GM12878 (cell line): ENCODE measurements around the gene TACC3. TPM values are rescaled to one million over a fixed set of nuclear protein-coding genes. Genes with fewer than 3 reads are reported as not detected.

ENCODE experiments used
- ATAC-seq: fragments of 200-7000 bp; cut with Tn5 transposase; 3 replicates; pipeline ENCODE4 v1.9.1; 2020; ENCODE audit warnings: mild to moderate bottlenecking, moderate library complexity
- BruUV-seq: library from RNA; stranded (reverse); fragments of 400-500 nt; replicated peaks from 2 replicates; lab custom pipeline; 2021; lab: Mats Ljungman, UMichigan
- CTCF ChIA-PET: fragments of 300-600 bp; sonication (Branson Sonifier 250); formaldehyde crosslinking; extraction: SDS; loops from one replicate; lab custom pipeline; 2021; ENCODE audit warnings: inconsistent platforms; lab: Yijun Ruan, JAX
- POLR2A ChIA-PET: fragments of 350-600 bp; formaldehyde crosslinking; extraction: SDS; loops from one replicate; lab custom pipeline; 2021; ENCODE audit warnings: inconsistent platforms; lab: Charles Lee
- RAD21 ChIA-PET: fragments of 300-600 bp; sonication (Branson Sonifier 250); formaldehyde crosslinking; loops from one replicate; lab custom pipeline; 2023; ENCODE audit warnings: antibody characterized with exemption; ENCODE audit not compliant: unreplicated experiment; lab: Charles Lee
- SMC1A ChIA-PET: fragments of 300-600 bp; sonication (Branson Sonifier 250); formaldehyde crosslinking; loops from one replicate; lab custom pipeline; 2023; ENCODE audit not compliant: unreplicated experiment, uncharacterized antibody; lab: Charles Lee
- DNase-seq: peaks from one replicate; pipeline ENCODE4 v3.0.0-alpha.2; 2011; ENCODE audit warnings: low read depth, low spot score
- FAIRE-seq: peaks from 3 replicates; lab custom pipeline; 2011; peaks lifted over from hg19 to GRCh38; lab: Jason Lieb, UNC
- H2AFZ ChIP-seq: 2 replicates; pipeline ENCODE4 v1.6.0; 2011; ENCODE audit warnings: low read depth, low read length, control low read depth; ENCODE audit not compliant: control insufficient read depth
- H3K27ac ChIP-seq: 2 replicates; pipeline ENCODE4 v1.5.1; 2011; ENCODE audit warnings: control low read depth; ENCODE audit not compliant: control insufficient read depth, insufficient read depth
- H3K27me3 ChIP-seq, 2 experiments: replicated peaks in 1 of 2; 2 replicates each; pipeline versions ENCODE4 v1.6.0 to v1.6.1; 2011; ENCODE audit warnings: low read length in 1 of 2; ENCODE audit not compliant: control insufficient read depth in 2 of 2, insufficient read depth in 2 of 2
- H3K36me3 ChIP-seq, 2 experiments: 2 replicates each; pipeline ENCODE4 v1.5.1; 2011; ENCODE audit warnings: low read length in 1 of 2; ENCODE audit not compliant: control insufficient read depth in 2 of 2, insufficient read depth in 2 of 2
- H3K4me1 ChIP-seq: 2 replicates; pipeline ENCODE4 v1.6.1; 2011; ENCODE audit warnings: mild to moderate bottlenecking, low read length, moderate library complexity, mixed read lengths; ENCODE audit not compliant: control insufficient read depth, insufficient read depth
- H3K4me2 ChIP-seq: 2 replicates; pipeline ENCODE4 v1.6.0; 2011; ENCODE audit warnings: control low read depth; ENCODE audit not compliant: control insufficient read depth, insufficient read depth
- H3K4me3 ChIP-seq: fragments of 200-600 bp; sonication (generic); 2 replicates; pipeline ENCODE4 v1.5.1; 2016
- H3K79me2 ChIP-seq: 2 replicates; pipeline ENCODE4 v1.6.0; 2011; ENCODE audit warnings: low read length; ENCODE audit not compliant: control insufficient read depth, insufficient read depth
- H3K9ac ChIP-seq: 2 replicates; pipeline ENCODE4 v1.8.0; 2011; ENCODE audit warnings: low read length, control low read depth, mixed read lengths; ENCODE audit not compliant: control insufficient read depth, insufficient read depth
- H3K9me3 ChIP-seq: replicated peaks from 3 replicates; pipeline ENCODE4 v1.5.1; 2011; ENCODE audit warnings: mild to moderate bottlenecking, low read length; ENCODE audit not compliant: control insufficient read depth, insufficient read depth
- H4K20me1 ChIP-seq: 2 replicates; pipeline ENCODE4 v1.6.0; 2011; ENCODE audit not compliant: control insufficient read depth, insufficient read depth
- NFIC ChIP-seq: IDR thresholded peaks from 2 replicates; pipeline ENCODE4 v1.6.1; 2012; ENCODE audit warnings: low read depth, mild to moderate bottlenecking, inconsistent platforms, low read length, moderate library complexity
- POLR2A ChIP-seq: IDR thresholded peaks from 2 replicates; pipeline ENCODE4 v1.6.1; 2011; ENCODE audit warnings: low read depth, mild to moderate bottlenecking, low read length
- POLR2AphosphoS5 ChIP-seq: IDR thresholded peaks from 2 replicates; pipeline ENCODE4 v1.6.1; 2011; ENCODE audit warnings: mild to moderate bottlenecking, low read length, inconsistent platforms
- WGBS: methylation state at CpG from one replicate; pipeline ENCODE4 v1.1.6; 2016; ENCODE audit warnings: low lambda C conversion rate; ENCODE audit not compliant: insufficient replicate concordance, insufficient coverage; ENCODE audit errors: missing lambda C conversion rate; 5-methylcytosine and 5-hydroxymethylcytosine counted together
- in situ Hi-C: fragments of 300-500 bp; cut with MboI; formaldehyde crosslinking; loops from 9 replicates; pipeline ENCODE4 v1.14.3; 2018; ENCODE audit warnings: mixed read lengths
- intact Hi-C: fragments of 100-400 bp; cut with micrococcal nuclease; formaldehyde crosslinking; loops from one replicate; pipeline ENCODE4 v1.14.2; 2022; ENCODE audit not compliant: unreplicated experiment
- polyA plus RNA-seq, 11 experiments: library from polyadenylated mRNA; depleted of rRNA in 4 of 11; unstranded in 6 of 11; stranded (reverse) in 5 of 11; fragments of >200 nt; fragmentation: Nextera tagmentation in 4 of 11; fragmentation: Illumina TruSeq in 1 of 11; extraction: Ambion mirVana in 4 of 11; extraction: Trizol in 1 of 11; gene quantifications; 1 replicate in 1 of 11; 2 replicates in 10 of 11; pipeline versions ENCODE4 v1.2.1 to v1.2.3, GENCODE V29; 2011 to 2016; ENCODE audit warnings: inconsistent platforms in 2 of 11, missing spikeins in 2 of 11, low read depth in 1 of 11
- total RNA-seq, 4 experiments: library from RNA; depleted of rRNA in 3 of 4; stranded (reverse); fragments of >200 nt in 3 of 4; fragmentation: Illumina TruSeq in 1 of 4; extraction: Trizol in 1 of 4; gene quantifications; 2 replicates each; pipeline versions ENCODE4 v1.2.1 to v1.2.3, GENCODE V29; 2013 to 2021

The TACC3 gene
- total and polyA plus RNA-seq, 10 of the 15 experiments (the other 5 are each of a cell fraction or from before 2014, with no cell fraction given) = 2.8 to 121 (median 73.3) TPM

GRCh38 chr4:1691737-1692373, 29.5 kb upstream of the TACC3 start:
- ChIA-PET RAD21 (interaction anchor here (1.1 to 4.1 kb wide), 4 partner anchors 11 to 318 kb away, joined by 3 to 77 read pairs (median 4); no protein-coding TSS in a partner anchor), POLR2A (interaction anchor here (0.6 to 1.3 kb wide), 2 partner anchors 16 to 21 kb away, joined by 4 to 5 read pairs; partner anchors contain the start of gene SLBP)
- no peaks in the 10 kb centered on the region for H3K4me1 ChIP-seq
- peaks cover 28 to 34% of the 10 kb centered on the region in 2 experiments for H3K36me3 ChIP-seq
- in situ Hi-C loops = loop anchor here (5.0 kb wide), 1 partner anchor 35 kb away; no protein-coding TSS in a partner anchor
- no peak overlapping the region for H3K4me3 ChIP-seq
- over 99% methylated on average over 9 of the region's 9 CpGs for WGBS
- TF ChIP-seq NFIC (no peak), POLR2A (peak; percentile 49), POLR2AphosphoS5 (0 out of 2 replicates have a peak, but pooled peaks have one; percentile 59)
- TF ChIP-seq, all 136 proteins: peak for 2
- Histone ChIP-seq H3K9ac (no peak overlapping the region), H3K9me3 (no peaks in the 10 kb centered on the region), H3K27me3 (no peaks in the 10 kb centered on the region), H3K27ac (no peak overlapping the region), H3K79me2 (no peaks in the 10 kb centered on the region), H2AFZ (no peak overlapping the region), H4K20me1 (no peaks in the 10 kb centered on the region), H3K4me2 (no peak overlapping the region)
- ChIA-PET SMC1A (interaction anchor here (0.6 to 8.0 kb wide), 3 partner anchors 11 to 31 kb away, joined by 3 to 132 read pairs (median 34); partner anchors contain the start of genes TACC3 and TMEM129), CTCF (interaction anchor here (0.7 to 8.3 kb wide), 4 partner anchors 16 to 181 kb away, joined by 3 to 317 read pairs (median 132); partner anchors contain the start of genes SLBP, TACC3 and TMEM129)
- intact Hi-C loops = no loop called here
- ATAC-seq (no peak), FAIRE-seq (no peak), DNase-seq (no peak)
- BruUV-seq = no TSS peak
